ENCODE measurements around the gene TMEM132C.

- TF ChIP-seq, protein P1, sequence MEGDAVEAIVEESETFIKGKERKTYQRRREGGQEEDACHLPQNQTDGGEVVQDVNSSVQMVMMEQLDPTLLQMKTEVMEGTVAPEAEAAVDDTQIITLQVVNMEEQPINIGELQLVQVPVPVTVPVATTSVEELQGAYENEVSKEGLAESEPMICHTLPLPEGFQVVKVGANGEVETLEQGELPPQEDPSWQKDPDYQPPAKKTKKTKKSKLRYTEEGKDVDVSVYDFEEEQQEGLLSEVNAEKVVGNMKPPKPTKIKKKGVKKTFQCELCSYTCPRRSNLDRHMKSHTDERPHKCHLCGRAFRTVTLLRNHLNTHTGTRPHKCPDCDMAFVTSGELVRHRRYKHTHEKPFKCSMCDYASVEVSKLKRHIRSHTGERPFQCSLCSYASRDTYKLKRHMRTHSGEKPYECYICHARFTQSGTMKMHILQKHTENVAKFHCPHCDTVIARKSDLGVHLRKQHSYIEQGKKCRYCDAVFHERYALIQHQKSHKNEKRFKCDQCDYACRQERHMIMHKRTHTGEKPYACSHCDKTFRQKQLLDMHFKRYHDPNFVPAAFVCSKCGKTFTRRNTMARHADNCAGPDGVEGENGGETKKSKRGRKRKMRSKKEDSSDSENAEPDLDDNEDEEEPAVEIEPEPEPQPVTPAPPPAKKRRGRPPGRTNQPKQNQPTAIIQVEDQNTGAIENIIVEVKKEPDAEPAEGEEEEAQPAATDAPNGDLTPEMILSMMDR (IDR thresholded peaks at IDR 0.05): no peak
- TF ChIP-seq POLR2A (IDR thresholded peaks at IDR 0.05): no peak
Measured at GRCh38 chr12:128415036-128415560, 148.1 kb downstream of the TMEM132C start.

All from esophagus squamous epithelium (tissue), 4 donors.